Stimulated activated CD8-positive, alpha-beta memory T cell treated with anti-CD3 and anti-CD28 coated beads, Interleukin-15, amount 100 ng/mL, for 1 hour (primary cell): Measurements from ENCODE around the gene LRTM1.

Experiments used
- DNase-seq: peaks from one replicate; pipeline ENCODE4 v3.0.0-alpha.2; 2020; ENCODE audit warnings: low read depth

LRTM1 gene

GRCh38 chr3:54928046-54928770 is at the start of gene LRTM1:
Gene LRTM1 (minus strand): TSS chr3:54928059. CDS start chr3:54927911, 148 bp downstream.
- DNase-seq = no peak

- DNase-seq = no peak
Measured at GRCh38 chr3:54977439-54977838, 49.6 kb upstream of the LRTM1 start.

- no peak for DNase-seq
Measured at GRCh38 chr3:54970895-54971294, 43.0 kb upstream of the LRTM1 start.

GRCh38 chr3:54969652-54970051 is 41.8 kb upstream of the LRTM1 start:
- no peak for DNase-seq

- DNase-seq = no peak
Measured at GRCh38 chr3:54968546-54969172, 40.8 kb upstream of the LRTM1 start.

- DNase-seq = no peak
Measured at GRCh38 chr3:54967731-54968161, 39.9 kb upstream of the LRTM1 start.

DNA sequence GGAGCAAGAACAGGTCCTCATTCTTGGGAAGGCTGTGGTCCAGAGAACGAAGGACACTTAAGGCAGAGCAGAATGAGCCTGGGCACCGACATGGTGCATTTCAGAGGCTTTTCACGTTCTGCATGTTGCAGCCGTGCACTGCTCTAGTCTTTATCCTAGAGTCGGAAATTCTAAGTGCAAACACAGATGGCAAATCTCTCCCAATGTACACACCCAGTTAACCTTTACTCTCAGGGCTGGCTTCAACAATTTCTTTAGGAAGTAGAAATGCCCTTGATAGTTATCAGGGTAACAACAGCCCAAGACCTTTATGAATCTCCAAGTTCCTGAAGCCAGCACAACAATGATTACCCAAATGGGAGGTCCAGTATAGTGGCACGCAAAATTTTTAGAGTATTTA is 39.1 kb upstream of the LRTM1 start:
- DNase-seq = no peak

GRCh38 chr3:54965746-54966145 is 37.9 kb upstream of the LRTM1 start:
- DNase-seq = no peak

DNA sequence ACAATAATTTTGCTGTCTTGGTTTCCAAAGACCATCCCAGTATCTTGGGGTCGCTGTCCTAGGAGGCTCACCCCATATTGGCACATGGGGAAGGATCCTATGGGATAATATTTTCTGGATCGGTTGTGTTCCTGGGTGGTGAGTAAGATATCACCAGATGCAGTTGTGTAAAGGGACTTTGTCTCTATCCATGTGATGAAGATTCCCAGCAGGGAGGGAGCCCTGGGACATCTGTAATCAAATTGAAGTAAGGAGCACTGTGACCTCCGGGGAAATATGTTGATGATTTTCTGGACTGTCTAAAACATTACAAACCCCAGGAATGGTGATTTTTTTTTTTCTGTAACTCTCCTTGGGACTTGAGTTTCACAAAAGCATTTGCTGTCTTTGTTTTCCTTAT is 36.2 kb upstream of the LRTM1 start:
- DNase-seq = no peak

DNA sequence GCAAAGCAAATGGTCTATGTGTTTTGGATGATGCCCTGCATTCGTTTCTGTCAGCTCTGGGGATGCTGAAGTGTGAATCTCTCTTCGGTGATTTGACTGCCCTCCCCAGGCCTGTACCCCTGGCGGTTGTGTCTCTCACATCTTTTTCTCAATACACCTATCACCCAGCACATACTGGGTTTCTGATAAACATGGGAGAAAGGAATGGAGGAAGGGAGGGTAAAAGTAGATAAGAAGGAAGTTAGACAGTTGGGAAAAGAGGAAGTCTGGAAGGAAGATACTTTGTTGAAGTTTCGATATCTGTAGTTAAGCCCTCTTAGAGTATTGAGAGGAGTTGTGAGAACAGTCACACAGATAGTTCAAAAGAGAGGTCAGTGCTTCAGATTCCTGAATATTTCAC is 35.8 kb upstream of the LRTM1 start:
- no peak for DNase-seq

- DNase-seq = no peak
Measured at GRCh38 chr3:54962200-54962599, 34.3 kb upstream of the LRTM1 start.

DNA sequence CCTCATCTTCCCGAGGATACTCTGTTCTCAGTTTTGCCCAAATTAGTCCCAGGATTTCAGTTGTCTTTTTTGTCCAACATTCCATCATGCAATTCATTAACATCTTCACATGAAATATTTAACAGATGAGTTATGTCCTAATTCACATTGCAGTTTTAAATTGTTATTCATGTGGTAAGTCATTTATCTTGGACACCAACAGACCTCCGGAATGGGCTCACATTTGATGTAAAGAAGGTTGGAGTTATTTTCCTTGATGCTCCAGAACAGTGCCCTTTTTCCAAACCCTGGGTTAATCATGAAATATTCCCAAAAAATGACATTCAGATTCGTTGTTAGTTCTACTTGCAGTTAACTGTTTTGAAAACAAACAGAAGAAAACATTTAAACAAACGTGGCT is 32.8 kb upstream of the LRTM1 start:
- DNase-seq = no peak

GRCh38 chr3:54960082-54960481 is 32.2 kb upstream of the LRTM1 start:
- no peak for DNase-seq

GRCh38 chr3:54957711-54958110 is 29.9 kb upstream of the LRTM1 start:
- no peak for DNase-seq

DNA sequence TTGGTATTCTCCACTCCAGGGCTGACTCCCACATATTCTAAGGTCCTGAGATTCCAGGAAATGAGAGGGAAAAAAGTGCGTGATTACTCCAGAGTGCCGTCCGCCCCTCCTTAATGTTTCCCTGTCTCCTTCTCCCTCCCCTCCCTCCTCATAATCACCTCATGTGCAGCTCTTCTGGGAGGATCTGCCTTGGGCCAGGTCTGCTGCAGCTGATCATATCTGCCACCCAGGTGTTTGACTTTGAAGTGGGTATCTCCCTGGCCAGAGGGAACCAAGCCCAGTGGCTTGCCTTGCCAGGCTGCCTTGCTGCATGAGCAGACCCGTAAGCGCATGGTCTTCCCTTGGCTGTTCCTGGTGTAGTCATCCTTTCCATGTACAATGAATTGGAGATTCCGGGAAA is 28.1 kb upstream of the LRTM1 start:
- no peak for DNase-seq

DNA sequence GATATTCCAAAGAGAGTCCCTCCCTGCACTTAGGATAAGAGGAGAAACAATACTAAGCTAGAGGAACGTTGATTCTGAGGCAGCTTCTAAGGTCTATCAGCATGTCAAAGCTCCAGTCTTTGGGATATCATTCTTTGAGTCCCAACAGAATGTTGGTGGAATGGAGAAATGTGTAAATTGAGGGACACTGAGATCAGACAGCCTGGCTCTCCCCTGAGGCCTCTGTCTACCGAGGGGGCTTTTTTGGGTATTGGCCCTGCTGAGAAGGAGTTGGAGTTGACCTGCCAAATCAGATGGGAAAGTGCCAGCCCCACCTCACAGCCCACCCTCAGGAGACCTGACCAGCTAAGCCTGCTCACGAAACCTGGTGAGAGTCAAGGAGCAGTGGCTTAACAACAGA is 27.6 kb upstream of the LRTM1 start:
- no peak for DNase-seq

- DNase-seq = no peak
Measured at GRCh38 chr3:54954521-54954920, 26.7 kb upstream of the LRTM1 start.

DNA sequence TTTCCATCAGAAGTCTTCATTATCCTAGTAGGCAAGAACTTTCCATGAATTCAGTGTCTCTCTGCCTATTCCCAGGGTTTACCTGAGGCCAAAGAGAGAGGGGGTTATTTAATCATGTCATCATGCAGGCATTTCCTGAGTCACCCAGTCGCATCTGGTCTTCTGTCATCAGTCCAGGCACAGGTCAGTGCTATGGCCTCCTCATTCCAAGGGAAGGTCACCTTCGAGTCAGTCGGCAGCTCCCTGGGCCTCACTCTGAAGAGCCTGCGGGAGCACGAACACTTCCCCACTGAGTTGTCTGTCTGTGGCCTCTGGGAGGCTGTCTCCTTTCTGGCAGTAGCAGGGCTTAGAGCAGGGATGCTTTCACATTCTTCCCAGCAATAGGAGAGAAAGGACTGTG is 26.2 kb upstream of the LRTM1 start:
- DNase-seq = no peak

- no peak for DNase-seq
Measured at GRCh38 chr3:54951405-54951804, 23.5 kb upstream of the LRTM1 start.

DNA sequence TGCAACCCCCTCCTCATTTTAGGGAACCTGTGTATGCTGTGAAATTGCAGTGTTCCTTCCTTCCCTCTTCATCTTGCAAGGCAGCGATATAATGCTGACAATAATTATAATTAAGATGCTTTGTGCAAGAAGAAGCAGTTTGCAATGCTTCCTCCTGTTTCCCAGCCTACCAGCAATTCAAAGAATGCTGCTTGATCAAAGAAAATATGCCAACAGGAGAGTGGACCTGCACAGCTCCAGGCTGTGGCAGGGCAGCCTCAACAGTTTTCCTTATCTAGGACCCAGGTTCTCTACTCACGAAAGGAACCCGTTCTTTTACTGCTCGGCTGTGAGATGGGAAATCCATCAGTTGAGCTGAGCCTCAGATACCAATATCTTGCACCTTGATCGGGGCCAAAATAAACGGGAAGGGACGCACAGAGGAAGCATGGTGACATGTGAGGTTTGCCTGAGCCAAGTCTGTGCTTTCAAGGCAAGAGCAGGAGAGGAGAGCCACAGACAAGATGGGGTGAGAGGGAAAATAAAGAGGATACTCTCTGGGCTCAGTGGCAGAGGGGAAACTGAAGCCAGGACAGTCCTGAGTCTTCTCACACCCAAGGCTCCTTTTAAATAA is 22.6 kb upstream of the LRTM1 start:
- DNase-seq = no peak

DNA sequence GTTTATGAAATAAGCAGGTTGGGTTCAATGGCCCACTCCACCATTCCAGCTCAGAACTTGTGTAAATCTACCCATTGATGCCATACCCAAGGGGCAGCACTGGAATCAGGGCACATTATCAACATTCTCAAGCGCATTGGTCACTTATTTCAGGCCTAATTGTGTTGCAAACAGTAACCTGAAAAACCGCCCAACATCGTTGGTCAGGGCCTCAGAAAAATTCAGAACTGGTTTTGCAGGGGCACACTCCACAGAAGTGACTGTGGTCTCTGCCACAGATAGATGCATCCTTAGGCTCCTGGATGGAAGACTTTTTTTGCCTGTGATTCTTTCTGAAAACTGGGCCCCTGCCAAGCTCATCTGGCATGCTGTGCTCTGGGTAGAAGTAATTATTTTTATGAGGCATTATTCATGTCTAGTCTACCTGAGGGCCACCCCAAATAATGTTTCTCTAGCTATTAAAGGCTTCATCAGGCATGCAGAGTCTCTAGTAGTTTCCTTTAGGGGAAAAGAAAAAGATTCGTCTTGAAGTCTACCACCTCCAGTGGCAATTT is 21.7 kb upstream of the LRTM1 start:
- no peak for DNase-seq

GRCh38 chr3:54941690-54942362 is 14.0 kb upstream of the LRTM1 start:
- no peak for DNase-seq

- DNase-seq = no peak
Measured at GRCh38 chr3:54940971-54941370, 13.1 kb upstream of the LRTM1 start.
